GM21825 (cell line): ENCODE measurements around the gene C14orf180.

Source experiments
- ATAC-seq: cut with Tn5 transposase; IDR thresholded peaks from one replicate; pipeline ENCODE4 v1.9.1; 2021; ENCODE audit warnings: mild to moderate bottlenecking, moderate library complexity; ENCODE audit not compliant: unreplicated experiment

C14orf180 gene

DNA sequence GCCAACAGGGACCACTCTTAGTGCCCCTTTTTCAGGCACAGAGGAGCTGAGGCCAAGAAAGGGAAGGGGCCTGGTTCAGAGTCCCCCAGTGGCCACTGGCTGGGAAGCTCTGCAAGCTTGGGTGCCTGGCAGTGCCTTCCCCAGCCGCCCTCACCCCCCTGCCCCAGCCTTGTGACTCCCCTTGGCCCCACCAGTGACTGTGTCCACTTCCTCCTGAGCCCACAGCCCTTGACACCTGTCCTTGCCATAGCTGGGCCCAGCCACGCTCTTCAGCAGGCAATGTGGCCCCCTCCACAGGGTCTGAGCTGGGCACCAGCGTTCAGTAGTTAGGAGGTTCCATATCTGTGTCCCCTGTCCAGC lies 19.0 kb upstream of the C14orf180 start:
- no peak for ATAC-seq

DNA sequence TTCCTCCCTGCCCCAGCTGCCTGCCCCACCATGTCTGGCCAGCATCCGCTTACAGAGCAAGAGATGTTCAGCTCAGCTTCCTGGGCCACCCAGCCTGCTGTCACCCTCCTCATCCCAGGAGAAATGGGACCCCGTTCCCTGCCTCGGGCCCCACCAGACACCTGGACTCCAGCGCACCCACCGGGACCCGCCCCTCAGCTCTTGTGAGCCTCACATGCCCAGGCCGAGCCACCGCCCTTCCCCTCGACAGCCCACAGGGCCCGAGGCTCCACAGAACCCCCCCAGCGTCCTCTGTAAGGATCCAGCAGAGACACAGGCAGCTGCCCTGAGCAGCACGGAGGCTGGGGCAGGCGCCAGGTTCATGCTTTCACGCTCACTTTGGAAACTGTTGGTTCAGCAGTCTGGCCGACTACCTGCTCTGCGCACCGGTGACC lies 18.4 kb upstream of the C14orf180 start:
- ATAC-seq: no peak

DNA sequence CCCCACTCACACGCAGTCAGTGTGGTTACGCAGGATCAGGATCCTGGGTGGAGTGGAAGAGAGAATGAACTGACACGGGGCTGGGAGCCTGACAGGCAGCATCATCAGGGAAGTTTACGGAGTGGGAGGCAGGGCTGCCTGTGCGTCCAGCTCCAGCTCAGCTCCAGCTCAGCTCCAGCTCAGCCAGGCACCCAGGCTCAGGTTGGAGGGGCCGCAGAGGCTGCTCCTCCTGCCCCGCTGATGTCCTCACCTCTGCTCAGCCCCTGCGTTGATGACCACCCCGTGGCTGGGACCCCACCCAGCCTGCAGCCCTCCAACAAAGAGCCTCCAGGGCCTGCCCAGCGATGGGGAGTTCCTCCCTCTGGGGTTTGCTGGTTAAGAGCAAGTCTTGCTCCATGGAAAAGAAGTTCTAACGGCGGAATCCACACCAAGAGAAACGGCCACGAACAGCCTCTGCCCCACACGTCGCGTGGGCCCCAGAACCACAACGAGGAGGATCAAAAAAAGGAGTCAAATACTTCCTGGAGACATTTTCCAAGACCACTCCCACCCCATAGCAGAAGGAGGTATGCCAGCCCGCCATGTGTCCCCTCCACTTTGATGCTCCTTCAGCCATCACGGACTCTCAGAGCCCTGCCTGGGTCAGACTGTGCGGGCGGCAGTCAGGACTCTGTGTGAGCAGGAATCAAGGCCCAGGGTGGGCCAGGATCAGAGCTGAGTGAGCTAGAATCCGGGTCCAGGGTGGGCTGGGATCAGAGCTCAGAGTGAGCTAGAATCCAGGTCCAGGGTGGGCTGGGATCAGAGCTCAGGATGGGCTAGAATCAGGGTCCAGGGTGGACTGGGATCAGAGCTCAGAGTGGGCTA lies 17.7 kb upstream of the C14orf180 start:
- no peak for ATAC-seq

DNA sequence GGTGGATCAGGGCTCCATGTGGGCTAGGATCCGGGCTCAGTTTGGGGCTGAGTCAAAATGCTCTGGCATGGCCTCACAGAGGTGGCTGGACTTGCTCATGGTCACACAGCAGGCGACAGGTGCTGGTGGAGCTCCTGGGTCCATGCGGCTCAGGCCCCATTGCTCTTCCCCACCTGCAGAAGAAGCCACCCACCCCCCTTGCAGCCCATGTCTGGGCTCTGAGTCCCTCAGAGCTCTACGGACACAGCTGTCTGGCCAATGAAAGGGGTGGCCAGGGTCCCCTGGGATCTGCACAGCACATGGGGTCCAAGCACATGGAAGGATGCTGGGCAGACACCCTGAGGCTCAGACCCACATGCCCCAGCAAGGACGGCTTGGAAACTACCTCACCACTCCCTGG lies 17.0 kb upstream of the C14orf180 start:
- no peak for ATAC-seq

DNA sequence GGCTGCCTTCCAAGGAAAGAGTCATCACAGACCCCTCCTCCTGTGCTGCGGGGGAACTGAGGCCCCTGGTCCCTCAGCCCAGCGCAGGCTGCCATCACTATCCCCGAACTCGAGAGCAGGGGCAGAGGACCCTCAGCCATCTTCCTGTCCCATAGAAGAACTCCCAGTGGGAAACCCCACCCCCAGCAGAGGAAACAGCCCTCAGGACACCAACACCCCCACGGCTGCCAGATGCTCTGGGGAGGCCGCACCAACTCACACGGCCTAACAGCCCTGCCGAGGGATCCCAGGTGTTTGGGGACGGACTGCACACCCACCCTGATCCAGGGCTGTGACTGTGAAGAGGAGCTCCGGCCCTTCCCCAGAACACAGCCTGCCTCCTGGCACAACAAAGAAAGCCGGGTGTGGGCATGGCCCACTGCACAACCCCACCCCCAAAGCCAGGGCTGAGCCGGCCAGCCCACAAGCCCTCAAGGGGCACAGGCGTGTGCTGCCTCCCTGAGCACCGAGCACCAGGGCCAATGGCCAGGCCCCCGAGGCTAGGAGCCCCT lies 16.3 kb upstream of the C14orf180 start:
- ATAC-seq: no peak

DNA sequence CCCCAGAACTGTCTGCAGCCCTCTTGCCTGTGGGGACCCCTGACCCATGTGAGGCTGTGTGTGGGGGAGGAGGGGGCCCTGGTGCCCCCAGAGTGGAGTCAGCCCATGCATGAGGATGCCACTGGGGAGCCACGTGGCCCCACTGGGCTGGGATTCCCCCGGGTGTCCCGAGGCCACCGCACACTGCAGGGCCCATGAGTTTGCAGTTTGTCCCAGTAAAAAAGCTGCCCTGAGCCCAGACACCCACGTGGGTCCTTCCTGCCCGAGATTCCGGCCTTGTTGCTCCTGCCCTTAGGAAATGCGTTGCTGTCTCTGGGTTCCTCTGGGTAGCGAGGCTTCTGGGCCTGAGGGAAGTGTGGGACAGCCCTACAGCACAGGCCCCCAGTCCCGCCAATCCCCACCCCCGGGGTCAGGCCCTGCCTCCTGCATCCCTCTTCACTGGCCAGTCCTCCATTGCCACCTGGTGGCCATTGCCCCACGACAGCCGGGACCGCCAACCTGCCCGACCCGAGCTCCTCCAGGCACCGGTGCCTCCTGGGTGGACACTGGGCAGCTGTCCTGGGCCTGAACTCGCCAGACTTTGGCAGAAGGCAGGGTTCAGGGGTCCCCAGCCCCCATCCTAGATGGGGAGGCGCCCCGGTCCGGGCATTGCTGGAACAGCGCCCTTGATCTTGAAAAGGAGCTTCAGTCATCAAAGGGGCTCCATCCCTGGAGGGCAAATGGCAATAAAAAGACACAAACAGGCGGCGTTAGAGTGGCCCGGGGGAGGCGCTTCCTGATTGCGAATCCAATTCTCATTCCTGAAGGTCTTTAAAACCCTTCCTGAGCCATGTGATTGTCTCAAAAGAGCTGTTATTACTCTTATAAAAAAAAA lies 15.6 kb upstream of the C14orf180 start:
- no peak for ATAC-seq

DNA sequence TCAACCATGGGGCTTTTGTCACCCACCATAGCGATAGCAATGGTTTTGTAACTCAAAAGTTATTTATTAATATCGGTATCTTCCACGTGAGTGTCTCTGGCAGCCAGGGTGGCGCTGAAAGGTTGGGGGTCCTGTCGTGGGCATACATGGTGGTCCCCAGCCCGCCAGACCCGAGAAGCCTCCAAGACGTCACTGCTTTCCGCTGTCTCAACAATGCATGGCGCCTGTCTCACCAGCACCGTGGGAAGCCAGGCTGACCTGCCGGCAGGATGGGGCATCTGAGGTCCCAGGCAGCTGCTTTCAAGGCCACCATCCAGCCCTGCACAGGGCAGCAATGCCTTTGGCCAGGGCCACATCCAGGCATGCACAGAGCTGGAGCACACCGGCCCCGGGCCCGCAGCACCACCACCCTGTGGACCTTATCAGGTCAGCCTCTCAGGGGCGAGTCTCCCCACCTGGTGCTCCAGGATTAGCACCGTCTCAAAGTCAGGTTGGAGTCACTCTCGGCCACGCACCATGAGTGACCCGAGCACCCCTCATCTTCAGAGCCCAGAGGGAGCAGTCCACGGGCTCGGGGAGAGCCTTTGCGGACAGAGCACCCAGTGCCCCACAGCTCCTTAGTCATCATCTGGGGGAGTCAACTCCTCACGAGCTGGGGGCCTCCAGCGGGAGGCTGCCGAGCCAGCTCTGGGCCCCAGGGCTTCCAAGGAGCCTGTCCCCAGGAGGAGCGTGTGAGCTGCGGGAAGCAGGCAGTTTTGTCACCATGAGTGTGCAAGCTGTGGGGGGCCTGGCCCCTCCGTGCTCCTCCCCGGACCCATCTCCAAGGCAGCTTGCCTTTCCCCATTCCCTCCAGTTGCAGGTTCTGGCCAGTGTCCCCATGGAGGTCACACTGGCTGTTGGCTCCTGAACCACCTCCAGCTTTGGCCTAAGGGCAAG lies 14.6 kb upstream of the C14orf180 start:
- no peak for ATAC-seq

DNA sequence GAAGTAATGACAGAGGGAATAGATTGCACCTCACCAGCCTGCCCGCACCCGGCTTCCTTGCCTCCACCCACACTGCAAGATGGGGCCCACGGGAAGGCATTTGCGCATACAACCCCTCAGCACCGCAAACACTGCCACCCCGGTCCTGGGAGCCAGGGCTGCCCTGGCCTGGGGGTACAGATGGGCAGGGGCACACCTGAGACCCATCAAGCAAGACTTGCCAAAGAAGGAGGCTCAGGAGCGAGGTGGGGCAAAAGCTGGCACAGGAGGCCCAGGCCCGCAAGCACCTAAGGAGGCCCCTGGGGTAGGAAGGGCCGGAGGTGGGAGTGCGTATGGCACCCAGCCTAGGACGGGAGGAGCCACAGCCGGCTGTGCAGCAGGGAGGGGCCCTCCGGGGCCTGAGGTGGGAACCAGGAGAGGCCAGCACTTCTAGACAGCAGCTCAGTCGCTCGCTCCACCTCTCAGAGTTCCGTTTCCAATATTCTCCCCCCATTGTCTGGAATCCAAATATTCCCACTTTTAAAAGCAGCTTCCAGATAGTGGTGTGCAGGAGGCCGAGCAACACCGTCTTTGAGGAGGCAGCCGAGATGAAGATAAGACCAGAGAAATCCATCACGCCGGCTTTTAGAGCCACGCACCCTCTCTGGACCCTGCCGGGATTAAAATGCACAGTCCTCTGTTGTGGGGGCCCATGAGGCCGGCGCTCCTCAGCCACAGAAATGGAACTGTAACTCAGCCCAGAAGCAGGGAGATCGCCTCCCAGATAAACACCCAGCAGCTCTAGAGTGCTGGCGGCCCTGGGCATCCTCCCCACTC lies 12.2 kb upstream of the C14orf180 start:
- no peak for ATAC-seq

DNA sequence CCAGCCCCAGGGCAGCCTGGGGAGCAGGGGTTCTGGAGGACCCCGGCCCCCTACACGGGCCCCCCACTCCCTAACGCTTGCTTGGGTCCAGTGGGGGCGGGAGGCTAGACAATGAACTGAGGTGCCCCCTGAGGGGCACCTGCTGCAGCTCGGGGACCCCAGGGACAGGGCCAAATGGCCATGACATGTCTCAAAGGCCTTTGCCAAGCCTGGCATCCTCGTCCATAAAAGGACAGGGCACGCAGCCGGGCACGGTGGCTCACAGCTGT lies 11.7 kb upstream of the C14orf180 start:
- ATAC-seq: no peak

DNA sequence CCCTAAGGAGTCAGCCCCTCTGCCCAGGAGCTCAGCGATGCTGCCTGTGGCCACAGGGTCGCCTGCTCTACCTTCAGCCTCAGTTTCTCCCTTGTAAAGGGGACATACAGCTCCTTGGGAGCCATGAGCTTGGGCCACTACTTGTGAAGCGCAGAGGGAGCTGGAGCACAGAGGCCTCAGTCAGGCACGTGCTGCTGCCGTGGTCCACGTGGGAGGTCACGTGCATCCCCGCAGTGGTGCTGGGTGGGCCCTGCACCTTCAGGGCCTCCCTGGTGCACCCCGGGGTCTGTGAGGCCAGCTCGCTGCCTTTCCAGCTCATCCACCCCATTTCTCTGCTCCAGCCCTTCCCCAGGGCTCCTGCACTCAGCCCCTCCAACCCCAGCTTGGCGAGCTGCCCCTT lies 10.9 kb upstream of the C14orf180 start:
- ATAC-seq: no peak

DNA sequence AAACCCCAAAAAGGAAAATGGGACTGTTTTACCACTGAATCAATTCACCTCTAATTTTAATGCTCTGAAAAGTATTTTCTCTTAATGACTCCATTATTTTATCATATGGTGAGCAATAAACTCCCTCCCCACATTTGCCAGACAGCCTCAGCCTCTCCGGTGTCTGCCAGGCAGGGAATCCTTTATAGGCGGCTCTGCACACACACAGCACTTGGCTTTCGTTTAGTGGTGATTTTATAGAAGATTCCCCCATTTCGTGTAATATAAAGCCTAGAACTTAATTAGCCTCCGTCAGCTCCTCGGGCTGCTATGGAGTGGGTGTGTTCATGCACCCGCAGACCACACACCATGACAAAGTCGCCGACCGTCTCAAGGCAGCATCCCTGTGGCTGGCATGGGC lies 10.1 kb upstream of the C14orf180 start:
- no peak for ATAC-seq

DNA sequence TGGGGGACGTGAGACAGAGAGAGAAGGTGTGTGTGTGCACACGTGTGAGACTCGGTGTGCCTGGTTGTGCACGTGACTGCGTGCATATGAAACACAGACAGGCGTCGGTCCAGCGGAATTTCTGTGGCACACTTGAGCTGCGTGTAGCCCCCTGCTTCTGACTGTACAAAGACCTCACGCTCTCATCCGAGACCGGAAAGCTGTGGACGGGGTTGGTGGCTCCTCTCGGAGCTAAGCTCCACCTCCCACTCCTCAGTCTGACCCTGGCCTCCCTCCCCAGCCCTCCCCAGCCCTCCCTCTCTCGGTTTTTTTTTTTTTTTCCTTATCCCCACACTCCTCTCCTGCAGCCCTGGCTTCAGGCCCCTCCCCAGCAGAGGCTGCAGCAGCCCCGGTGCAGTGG lies 8.3 kb upstream of the C14orf180 start:
- ATAC-seq: no peak

DNA sequence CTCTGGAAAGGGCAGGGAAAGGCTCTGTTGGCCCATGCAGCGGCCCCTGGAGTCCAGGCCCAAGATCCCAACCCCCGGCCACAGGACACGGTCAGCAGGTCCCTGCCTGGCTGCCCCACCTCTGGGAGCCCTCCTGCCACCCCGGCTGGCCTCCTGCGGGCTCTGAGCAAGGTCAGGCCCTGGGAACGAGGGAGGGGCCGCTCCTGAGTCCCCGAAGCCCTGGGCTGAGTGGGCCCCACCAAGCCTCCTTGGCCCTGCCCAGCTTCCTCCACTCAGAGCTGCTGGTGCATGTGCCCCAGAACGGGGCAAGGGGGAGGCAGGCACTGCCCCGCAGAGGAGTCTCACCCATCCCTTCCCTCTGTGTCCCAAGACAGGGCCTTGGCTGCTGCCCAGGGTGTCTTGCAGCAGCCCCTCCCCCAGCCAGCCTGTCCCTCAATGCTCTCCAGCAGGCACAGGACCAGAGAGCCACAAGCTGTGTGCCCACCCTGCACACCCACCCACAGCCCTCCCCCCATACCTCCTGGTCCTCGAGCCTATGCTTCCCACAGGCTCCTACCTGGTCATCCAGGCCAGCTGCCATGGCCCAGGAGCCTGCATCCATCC lies 7.4 kb upstream of the C14orf180 start:
- ATAC-seq: no peak

DNA sequence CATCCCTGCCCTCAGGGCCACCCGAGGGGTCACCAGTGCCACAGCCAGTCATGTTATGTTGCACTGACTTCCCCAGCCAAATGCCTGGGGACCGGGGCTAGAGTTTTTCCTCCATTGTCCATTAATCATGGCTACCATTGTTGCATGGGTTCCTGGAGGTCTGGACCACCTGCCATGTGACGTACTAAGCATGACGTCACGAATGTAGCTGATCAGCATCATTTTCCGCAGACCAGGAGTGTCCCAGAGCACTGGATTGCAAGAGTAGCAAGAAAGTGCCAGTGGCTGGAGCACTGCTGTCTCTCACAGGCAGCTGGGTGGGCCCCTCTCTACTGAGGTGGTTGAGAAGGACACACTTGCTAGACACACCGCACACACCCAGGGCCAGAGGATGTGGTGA lies 6.9 kb upstream of the C14orf180 start:
- no peak for ATAC-seq

DNA sequence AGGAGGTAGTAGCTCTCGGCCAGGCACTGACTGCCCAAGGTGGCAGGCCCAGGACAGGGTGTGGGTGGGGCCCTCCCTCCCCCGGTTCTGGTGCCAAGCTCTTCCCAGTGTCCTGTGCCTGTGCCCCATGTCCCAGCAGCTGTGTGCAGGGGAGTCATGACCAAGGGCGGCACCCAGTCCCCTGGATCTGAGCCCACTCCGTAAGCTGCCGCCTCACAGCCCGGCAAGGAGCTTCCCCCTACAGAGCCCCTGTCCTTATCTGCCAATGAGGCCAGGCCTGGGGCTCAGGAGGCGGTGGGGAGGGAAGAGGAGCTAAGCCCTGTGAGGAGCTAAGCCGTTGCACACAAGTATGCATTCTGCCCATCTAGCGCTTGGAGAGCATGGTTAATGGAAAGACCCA lies 5.6 kb upstream of the C14orf180 start:
- ATAC-seq: no peak

DNA sequence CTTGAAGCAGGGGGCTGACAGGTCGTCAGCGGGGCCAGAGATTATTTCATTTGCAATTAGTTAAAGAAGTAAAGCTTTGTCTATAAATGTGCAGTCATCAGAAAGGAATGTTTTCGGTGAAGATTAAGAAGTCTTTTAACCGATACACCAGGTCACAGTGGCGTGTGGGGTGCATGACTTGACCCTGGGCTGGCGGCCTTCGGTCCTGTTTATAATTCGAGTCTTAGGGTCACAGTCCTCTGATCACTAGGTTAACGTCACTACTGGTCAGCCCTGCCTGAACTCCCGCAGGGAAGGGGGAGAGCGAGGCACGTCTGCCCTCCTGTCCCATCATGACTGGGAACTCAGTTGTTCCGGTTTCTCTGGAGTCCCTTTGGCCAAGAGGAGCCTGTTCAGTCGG lies 5.0 kb upstream of the C14orf180 start:
- no peak for ATAC-seq

DNA sequence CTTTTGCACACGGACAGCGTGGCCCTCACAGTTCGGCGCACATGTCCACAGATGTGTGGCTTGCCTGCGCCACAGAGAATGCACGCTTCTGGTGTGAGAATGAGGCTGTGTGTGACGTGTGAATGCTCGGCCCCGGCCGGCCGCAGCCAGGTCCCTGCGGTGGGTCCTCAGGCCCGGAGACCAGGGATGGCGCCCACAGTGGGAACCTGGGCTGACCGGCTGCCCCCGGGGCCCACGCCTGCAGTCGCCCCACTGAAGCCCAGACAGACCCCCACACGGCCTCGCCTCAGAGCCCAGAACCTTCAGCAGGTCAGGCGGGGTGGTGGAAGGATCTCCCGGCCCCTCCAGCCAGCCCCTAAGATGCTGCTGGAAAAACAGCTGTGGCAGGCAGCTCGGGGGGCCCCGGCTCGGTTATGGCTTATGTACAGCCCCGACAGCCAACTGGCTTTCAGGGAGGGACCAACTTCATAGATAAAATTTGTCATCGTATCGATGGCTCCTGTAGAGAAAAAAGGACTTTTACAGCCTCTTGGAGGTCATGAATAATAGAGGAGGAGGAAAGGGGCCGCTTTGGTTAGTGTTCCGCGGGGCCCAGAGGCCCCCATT lies 4.5 kb upstream of the C14orf180 start:
- ATAC-seq: no peak

DNA sequence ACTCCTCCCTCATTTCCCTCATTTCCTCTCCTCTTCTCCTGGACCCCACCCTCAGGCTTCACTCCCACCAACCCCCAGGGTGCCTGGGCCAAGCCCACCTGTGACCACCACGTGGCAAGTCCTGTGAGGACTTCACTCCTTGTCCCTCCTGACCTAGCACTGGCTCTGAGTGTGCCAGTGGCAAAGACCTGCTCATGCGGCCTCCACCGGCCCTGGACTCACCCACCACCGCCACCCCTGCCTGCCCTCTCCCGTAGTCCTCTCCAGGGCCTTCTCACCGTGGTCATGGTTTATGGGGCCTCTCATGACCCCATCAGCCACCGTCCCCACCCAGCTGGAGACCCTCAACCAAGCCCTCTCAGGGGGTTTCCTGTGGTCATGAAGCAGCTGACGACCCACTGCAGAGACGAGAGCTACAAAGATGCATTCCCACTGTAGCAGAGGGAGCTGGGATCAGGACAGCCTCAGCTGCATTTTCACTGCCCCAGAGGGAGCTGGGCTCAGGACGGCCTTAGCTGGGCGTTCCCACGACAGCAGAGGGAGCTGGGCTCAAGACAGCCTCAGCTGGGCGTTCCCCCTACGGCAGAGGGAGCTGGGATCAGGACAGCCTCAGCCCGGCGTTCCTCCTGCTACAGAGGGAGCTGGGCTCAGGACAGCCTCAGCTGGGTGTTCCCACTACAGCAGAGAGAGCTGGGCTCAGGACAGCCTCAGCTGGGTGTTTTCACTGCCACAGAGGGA lies 3.2 kb upstream of the C14orf180 start:
- no peak for ATAC-seq

DNA sequence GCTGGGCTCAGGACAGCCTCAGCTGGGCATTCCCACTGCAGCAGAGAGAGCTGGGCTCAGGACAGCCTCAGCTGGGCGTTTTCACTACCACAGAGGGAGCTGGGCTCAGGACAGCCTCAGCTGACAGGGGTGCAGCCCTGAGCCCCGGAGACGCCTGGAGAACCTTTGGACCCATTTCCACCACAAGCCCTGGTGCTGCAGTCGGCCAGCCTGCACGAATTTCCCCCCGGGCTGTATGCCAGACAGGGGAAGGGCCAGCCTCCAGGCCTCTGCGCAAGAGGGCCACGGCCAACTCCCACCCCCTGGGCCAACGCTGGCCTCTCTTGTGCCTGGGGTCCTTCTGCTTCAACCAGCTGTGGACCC lies 2.6 kb upstream of the C14orf180 start:
- no peak for ATAC-seq
